ENCODE measurements around the gene VHLL. TPM values are rescaled to one million over a fixed set of nuclear protein-coding genes. Genes with fewer than 3 reads are reported as not detected.

VHLL gene
- 0.33 TPM in 1 of 2 replicates, not detected in the other for total RNA-seq

DNA sequence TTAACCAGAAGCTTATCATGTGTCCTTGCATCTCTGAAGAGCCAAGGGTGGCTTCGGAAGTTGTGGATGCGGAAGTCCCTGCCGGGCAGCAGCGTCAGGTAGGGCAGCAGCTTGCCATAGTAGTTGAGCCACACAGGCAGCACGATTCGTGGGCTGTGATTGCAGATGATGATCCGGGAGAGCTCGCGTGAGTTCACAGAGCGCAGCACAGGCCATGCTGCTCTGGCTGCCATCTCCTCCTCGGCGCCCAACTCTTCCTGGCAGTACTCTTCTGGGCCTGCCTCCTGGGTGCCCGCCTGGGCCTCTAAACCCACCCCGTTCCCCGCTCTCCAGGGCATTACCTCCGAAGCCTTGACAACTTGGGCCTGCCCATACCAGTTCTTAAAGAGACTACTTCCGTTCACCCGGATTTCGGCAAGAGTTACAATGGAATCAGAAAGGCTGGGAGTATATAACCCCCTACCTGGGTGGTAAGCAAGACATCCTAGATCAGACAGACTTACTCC, at the start of gene VHLL:
Gene VHLL (minus strand): TSS at position 456 of the 506 bp plus-strand sequence. CDS start 118 bp downstream, at position 338.

DNA sequence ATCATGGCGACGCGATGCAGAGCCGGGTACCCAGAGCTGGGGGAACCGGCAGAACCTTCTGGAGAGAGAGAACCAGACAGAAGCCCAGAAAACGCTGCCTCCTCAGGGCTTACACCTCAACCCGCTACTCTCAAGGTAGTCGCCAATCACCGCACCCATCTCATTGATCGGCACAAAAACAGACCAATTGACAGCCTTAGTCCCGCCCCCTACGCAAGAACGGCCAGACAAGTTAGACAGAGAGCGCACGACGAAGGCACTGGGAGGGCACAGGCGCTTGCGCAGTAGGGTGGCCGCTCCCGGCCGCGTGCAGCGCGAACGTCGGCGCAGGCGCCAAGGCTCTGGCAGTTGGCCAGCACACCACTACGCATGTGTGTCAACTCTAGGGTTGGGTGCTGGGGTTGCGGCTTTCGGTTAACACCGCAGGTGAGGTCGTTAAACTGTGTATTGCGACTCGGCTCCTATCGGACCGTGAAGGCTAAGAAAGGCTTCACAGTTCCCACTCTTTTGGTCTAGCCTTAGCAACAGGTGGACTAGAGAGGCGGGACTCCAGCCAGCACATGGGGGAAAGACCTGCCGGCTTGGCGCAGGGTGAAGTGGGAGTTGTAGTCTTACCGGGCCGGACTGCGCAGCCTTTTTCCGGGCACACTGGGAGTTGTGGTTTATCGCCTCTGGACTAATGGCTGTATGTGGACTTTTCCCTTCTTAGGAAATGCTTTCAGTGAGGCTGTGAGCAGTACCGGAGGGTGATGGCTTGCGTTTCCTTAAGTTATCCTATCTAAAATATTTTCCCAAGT, 39.3 kb upstream of the VHLL start, which contains the start of the genes CCT3 and TSACC:
Gene CCT3 (minus strand): TSS at position 113 of the 797 bp plus-strand sequence. CDS start 108 bp downstream, at position 5.
Gene TSACC (plus strand): TSS at position 347 of the 797 bp plus-strand sequence. CDS start 1,232 bp downstream, outside the sequence.

DNA sequence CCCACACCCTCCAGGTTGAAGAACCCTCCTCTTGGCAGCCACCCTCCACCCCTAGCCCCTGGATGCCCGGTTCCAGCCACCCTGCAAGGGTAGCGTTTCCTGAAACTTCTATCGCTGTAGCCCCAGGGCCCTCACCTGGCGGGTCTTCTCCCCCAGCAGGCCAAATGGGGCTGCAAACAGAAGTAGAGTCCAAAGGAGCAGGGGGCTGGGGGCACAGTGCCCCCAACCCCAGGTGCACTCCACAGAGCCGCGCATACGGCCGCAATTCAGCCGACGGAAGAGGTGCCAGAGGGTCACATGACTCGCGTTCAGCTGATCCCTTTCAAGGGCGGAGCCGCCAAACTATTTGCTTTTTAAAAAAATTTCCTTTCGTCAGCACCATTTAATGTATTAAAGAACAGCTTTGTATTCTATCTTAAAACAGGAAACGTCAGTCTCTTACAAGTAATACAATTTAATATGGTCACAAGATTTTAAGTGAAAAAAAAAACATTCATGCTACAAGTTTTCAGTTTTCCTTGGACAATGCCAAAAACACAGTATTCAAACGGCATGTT, 3.6 kb downstream of the VHLL start, which contains the start of gene GLMP:
Gene GLMP (minus strand): TSS at position 289 of the 557 bp plus-strand sequence. CDS start 34 bp downstream, at position 255.

DNA sequence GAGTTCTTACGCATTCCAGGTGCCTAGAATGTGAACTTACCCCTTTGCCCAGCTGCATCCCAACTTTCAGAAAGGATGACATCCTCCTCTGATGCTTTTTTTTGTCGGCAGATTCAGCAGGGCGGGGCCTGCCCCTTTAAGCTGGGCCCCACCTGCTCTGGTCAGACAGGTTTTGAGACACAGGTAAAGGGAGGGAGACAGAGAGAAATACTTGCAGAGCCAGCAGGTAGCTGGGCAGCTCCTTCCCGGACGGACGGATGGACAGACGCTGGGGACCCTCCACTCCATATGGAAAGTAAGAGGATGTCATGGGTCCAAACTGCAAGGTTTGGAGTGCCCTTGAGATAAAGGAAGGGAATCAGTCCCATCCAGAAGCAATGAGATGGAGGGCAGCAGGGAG, 15.0 kb downstream of the VHLL start, which contains the start of gene TMEM79:
Gene TMEM79 (plus strand): TSS at position 214 of the 400 bp plus-strand sequence. CDS start 902 bp downstream, outside the sequence.

DNA sequence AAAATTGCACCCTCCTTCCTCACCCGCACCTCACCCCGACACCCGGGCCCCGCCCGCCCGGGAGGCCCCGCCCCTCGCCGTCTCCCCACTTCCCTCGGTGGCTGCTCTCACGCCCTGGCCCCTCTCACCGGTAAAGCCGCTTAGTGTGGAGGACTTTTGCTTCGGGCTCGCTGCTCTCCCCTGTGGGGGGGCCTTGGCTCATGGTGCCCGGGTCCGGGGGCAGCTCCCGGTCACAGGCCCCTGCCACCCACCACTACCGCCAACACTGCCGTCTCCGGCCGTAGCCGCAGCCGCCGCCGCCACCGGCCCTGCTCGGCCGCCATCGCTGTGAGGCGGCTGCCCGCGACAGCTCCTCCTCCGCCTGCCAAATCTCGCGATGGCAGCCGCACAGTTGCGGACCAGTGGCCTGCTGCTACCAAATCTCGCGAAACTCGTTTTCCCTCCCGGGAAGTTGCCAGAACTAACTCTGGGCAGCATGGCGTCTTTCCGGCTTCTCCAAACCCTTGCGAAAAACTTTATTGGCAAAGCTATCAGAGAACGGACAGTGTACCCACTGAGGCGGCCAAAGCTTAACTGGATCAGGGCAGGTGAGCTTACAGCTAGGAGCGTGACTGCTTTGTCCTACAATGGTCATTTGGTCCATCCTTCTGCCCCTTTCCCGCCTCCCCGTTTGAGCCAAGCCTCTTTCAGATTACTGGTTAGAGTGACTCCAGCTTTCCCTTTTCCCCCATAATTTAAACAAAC, 16.5 kb downstream of the VHLL start, which contains the start of gene SMG5:
Gene SMG5 (minus strand): TSS at position 347 of the 744 bp plus-strand sequence. CDS start 145 bp downstream, at position 202.

Other genes starting within 250 kb of the VHLL start
- 30.4 and 33.1 TPM in 2 replicates for gene UBQLN4, start 245.5 kb downstream of the VHLL start, total RNA-seq
- gene LAMTOR2, start 244.5 kb downstream of the VHLL start, total RNA-seq: 43.7 and 70.9 TPM in 2 replicates
- not detected in 2 replicates for gene RAB25, start 238.1 kb downstream of the VHLL start, total RNA-seq
- 15.8 and 19.9 TPM in 2 replicates for gene MEX3A, start 216.8 kb downstream of the VHLL start, total RNA-seq
- 724 and 847 TPM in 2 replicates for gene LMNA, start 184.6 kb downstream of the VHLL start, total RNA-seq
- 0.29 and 0.65 TPM in 2 replicates for gene SEMA4A, start 145.7 kb downstream of the VHLL start, total RNA-seq
- 18.3 and 21.3 TPM in 2 replicates for gene SLC25A44, start 105.2 kb downstream of the VHLL start, total RNA-seq
- 51.9 and 54.3 TPM in 2 replicates for gene PMF1, start 86.3 kb downstream of the VHLL start, total RNA-seq
- 0.19 and 0.33 TPM in 2 replicates for gene BGLAP, start 57.1 kb downstream of the VHLL start, total RNA-seq
- 0.33 and 0.57 TPM in 2 replicates for gene PAQR6, start 51.3 kb downstream of the VHLL start, total RNA-seq
- 72.8 and 73.3 TPM in 2 replicates for gene SMG5, start 16.5 kb downstream of the VHLL start, total RNA-seq
- gene TMEM79, start 15.0 kb downstream of the VHLL start, total RNA-seq: 0.98 and 1.9 TPM in 2 replicates
- gene GLMP, start 3.6 kb downstream of the VHLL start, total RNA-seq: 54.7 and 83.6 TPM in 2 replicates
- gene CCT3, start 39.0 kb upstream of the VHLL start, total RNA-seq: 523 and 571 TPM in 2 replicates
- 0.65 TPM in 1 of 2 replicates, not detected in the other for gene TSACC, start 39.2 kb upstream of the VHLL start, total RNA-seq
- gene RHBG, start 69.9 kb upstream of the VHLL start, total RNA-seq: not detected in 2 replicates
- 21.6 and 29.4 TPM in 2 replicates for gene MEF2D, start 201.5 kb upstream of the VHLL start, total RNA-seq

Measured in vein endothelial cell (primary cell).